NCI-H1436 treated with DMSO at 0.1 percent for 48 hours (cell line): ENCODE results near the gene RPS14.

Experiments
- DNase-seq: peaks from one replicate; lab custom pipeline; 2025; lab: John Stamatoyannopoulos, UW

RPS14 gene

DNA sequence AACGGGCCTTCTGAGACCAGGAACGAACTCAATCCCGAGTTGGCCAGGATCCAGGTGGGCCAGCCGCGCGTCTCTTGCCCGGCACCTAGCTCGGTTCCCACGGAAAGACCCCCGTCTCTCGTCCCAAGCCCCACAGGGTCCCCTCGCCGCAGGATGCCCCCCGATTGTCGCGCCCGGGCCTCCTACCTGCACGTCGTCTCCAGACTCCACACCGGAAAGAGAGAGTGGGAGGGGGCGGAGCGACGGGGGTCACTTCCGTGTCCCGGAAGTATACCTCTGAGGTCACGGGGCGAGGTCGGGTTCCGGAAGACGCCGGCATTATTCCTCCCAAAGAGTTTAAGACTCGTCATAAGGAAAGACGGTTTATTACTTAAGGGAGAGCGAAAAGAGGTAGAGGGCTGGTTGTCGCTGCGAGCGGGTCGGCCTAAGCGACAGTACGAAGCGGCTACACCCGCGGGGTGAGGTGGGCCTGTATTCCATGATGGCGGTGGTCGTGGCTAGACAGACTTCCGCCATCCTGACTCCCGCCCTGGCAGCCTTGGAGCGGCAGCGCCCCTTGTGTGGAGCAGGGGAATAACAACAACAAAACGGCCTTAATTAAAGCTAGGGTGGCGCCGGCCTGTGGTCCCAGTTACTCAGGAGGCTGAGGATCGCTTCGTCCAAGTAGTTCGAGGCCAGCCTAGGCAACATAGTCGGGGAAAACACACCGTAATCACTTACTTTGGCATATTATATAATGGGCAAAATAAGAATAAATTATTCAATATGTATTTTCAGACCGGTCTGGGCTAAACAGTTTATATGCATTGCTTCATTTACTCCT is at the start of gene RPS14:
RPS14 (minus strand) TSS at position 223 of the 823 bp plus-strand sequence. CDS start 2,006 bp downstream, outside the sequence.
- peak; percentile 66 for DNase-seq

- DNase-seq, result no peak
These were observed 49.4 kb upstream of the RPS14 start for GRCh38 chr5:150498971-150499370.

GRCh38 chr5:150498501-150498900 is 49.0 kb upstream of the RPS14 start:
- no peak for DNase-seq

DNA sequence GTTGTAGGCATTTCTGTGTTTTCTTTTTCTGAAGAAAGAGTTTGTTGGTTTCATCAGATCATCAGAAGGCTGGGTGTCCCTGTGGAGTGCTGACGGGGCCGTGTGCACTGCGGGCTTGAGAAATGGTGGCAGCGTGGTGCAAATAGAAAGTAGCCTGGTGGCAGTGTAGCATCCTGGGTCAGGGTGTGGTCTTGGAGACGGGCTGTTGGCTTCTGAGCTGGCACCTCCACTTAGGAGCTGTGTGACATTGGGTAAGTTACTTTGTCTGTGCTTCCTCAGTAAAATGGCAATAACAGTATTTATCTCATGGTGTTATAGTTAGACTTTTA is 48.4 kb upstream of the RPS14 start:
- no peak for DNase-seq

- DNase-seq, result no peak
These were observed 47.9 kb upstream of the RPS14 start for GRCh38 chr5:150497274-150497988.

DNA sequence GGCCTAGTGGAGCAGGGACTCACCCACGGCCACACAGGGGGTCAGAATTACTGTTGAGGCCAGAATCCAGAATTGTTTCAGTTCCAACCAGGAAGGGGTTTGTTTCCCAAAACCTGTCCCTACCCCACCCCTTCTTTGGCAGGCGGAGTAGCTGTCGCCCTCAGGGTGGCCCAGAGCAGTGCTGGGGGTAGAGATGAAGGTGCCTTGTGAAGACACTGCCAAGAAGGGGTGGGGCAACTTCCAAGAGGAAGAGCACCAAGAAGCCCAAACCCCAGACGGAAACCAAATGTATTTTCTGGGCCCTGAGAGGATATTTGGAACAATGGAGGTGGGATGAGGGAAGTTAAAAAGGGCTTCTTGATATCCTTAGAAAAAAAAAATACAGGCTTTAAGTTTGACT is 47.0 kb upstream of the RPS14 start:
- no peak for DNase-seq

GRCh38 chr5:150496098-150496497 is 46.6 kb upstream of the RPS14 start:
- DNase-seq, result no peak

- no peak for DNase-seq
These were observed 43.1 kb upstream of the RPS14 start for GRCh38 chr5:150492621-150493020.

- no peak for DNase-seq
These were observed 42.3 kb upstream of the RPS14 start for GRCh38 chr5:150491876-150492275.

GRCh38 chr5:150490754-150491153 is 41.2 kb upstream of the RPS14 start:
- DNase-seq, result no peak

GRCh38 chr5:150490296-150490669 is 40.7 kb upstream of the RPS14 start:
- DNase-seq, result no peak

DNA sequence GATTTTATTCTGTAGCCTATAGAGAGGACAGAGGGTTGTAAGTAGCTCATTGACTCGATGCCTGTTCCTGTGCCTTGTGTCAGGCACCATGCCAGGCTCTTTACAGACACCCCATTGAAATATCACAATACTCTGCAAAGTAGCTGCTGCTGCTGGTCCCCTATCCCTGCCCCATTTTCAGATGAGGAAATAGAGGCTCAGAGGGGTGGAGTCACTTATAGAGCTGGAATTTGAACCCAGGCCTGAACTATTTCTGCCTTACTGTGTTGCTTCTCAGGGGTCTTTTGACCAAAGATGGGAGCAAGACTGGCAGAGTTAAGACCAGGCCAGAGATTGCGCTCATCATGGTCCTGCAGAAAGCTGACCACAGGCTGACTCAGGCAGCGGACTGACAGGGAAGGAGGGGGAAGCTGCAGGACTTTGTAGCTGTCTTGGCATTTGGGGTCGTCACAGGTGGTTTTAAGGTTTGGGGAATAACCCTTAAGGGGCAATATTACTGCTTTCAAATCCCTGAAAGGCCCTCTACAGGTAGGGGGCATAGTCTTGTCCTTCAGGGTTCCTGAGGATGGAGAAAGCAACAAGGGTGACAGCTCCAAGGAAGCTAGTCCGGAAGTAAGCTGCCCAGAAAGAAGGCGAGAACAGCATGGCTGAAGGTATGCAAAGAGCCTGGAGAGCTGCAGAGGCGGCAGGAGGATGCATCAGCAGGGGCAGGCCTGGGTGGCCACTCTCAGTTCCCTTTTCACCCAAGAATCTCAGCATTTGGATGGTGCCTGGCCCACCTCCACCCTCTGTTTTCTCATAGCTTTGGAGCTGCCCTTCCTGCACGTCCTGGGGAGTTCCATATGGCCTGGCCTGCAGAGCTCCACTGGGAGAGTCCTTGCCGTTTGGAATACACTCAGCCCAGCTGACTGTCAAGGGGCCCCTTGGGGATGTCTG is 40.1 kb upstream of the RPS14 start:
- DNase-seq, result no peak

- no peak for DNase-seq
These were observed 39.2 kb upstream of the RPS14 start for GRCh38 chr5:150488519-150489359.

DNA sequence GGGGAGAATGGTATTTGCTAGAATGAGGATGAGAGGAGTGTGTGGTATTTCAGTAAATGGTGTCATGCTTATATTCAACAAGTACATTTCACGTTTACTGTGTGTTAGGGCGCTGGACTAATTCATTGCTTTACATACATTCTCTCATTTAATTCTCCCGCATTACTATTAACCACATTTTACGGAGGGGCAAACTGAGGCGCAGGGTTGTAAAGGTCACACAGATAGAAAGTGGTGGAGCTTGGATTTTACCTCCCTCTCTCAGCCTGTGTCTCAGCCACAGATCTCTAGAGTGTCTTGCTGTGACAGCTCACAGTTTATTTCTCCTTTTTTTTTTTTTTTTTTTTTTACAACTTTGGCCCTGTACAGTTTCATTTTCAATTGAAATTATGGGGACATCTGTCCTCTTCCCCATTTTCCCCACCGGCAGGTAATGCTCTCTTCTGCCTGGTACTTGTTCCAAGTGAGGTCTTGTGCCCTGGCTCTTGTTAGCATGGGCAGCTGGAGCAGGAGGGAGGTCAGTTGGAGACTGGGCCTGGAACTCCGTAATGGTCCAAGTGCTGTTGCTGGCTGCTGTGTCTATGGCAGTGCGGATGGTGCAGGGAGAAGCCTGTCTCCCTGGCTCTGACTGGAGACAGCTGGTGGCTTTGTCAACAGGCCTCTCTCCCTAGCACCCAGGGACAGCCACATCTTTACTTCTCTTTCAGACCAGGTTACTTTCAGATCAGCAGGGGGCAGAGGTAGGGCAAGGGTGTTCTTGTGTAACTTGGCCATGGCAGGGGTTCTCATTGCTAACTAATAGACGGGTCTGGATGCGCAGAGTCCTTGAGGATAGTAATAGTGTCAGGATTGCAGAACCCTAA is 37.9 kb upstream of the RPS14 start:
- no peak for DNase-seq

- no peak for DNase-seq
These were observed 37.1 kb upstream of the RPS14 start for GRCh38 chr5:150486402-150487198.

DNA sequence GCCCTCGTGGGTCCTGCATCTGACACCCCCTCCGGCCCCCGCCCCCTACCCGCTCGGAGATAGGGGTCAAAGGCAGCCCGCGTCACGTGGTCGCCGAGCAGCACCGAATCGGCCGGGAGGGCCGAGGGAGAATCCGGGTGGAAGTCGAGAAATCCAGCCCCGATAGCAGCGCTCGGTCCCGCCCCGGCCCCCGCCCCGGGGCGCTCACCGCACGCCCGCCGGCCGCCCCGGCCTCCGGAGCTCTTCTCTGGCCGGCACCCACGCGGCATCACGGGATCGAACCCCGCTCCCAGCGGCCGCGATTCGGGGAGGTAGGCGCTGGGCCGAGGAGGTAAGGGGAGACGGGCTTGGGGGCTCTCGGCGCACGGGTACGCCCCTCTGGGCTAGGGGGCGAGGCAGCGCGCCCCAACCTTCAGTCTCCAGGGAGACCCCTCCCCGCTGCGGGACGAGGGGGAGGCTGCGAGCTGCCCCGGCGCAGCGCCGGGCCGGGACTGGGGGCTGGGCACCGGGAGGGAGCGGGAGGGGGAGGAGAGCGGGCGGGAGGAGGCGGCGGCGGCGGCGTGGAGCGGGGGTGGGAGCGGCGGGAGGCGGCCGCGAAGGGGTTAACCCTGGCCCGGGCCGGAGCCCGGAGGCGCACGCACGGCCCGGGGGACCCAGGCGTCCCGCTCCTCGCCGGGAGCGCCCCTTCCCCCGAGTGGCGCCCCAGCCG is 36.3 kb upstream of the RPS14 start:
- no peak for DNase-seq

DNA sequence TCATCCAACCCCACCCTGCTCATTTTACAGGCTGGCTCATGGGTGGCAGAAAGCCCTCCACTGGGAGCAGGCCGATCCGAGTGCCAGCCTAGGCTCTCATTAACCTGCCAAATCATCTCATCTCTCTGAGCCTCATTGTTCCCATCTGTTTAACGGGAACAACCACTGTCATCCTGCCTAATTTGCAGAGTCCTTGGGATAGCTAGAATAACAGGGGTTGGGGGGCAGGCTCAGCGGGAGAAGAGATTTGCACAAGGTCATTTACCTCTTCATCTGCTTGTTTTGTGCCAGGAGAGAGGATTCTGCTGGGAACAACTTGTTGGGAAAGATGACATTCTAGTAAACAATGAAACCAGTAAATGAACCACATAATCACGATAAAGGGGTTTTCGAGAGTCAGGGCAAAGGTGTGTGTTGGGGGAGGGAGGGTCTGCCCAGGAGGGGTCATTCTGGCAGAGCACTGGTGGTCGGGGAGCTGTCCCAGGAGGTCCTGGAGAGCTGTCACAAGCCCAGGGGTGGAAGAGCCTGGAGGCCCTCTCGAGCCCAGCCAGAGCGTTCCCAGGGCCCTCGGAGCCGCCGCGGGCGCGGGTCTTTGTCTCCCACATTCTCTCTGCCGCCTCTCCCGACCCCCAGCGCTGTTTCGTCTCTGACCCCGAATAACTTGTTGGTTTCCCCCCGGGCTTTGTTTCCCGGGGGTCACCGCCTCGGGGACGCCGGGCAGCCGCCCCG is 35.6 kb upstream of the RPS14 start:
- no peak for DNase-seq

GRCh38 chr5:150481972-150482406 is 32.5 kb upstream of the RPS14 start:
- DNase-seq, result no peak

GRCh38 chr5:150481708-150481965 is 32.1 kb upstream of the RPS14 start:
- no peak for DNase-seq
